H1 (cell line): ENCODE results near the gene TUBD1.

Experiments
- ATF3 ChIP-seq: IDR thresholded peaks from 2 replicates; pipeline ENCODE4 v1.6.1; 2011; ENCODE audit warnings: low read depth, mild to moderate bottlenecking, low read length; ENCODE audit not compliant: insufficient read depth
- CTCF ChIP-seq, 3 experiments: IDR thresholded peaks; 1 replicate in 2 of 3; 2 replicates in 1 of 3; pipeline versions ENCODE4 v1.5.1 to v1.6.1; 2011; ENCODE audit warnings: low read length in 3 of 3, mild to moderate bottlenecking in 3 of 3, inconsistent platforms in 2 of 3, low read depth in 1 of 3, moderate library complexity in 1 of 3; ENCODE audit not compliant: insufficient read depth in 1 of 3; ENCODE audit errors: control extremely low read depth in 1 of 3
- EGR1 ChIP-seq: IDR thresholded peaks from 2 replicates; pipeline ENCODE4 v1.6.1; 2011; ENCODE audit warnings: low read depth, low read length, borderline replicate concordance
- EZH2 ChIP-seq: fragments of 200-600 bp; sonication (generic); IDR thresholded peaks from 2 replicates; pipeline ENCODE4 v1.7.1; 2012; ENCODE audit warnings: low read depth, mild to moderate bottlenecking, moderate library complexity, low read length, inconsistent platforms; ENCODE audit not compliant: severe bottlenecking
- KDM1A ChIP-seq: fragments of 200-600, 300-600 bp; sonication (generic); IDR thresholded peaks from 2 replicates; pipeline ENCODE4 v1.7.1; 2016; ENCODE audit warnings: mild to moderate bottlenecking, low read length, borderline replicate concordance
- POLR2A ChIP-seq, 2 experiments: IDR thresholded peaks; 1 replicate in 1 of 2; 2 replicates in 1 of 2; pipeline ENCODE4 v1.6.1; 2011; ENCODE audit warnings: low read depth in 2 of 2, low read length in 2 of 2, mild to moderate bottlenecking in 2 of 2; ENCODE audit errors: control extremely low read depth in 1 of 2
- RAD21 ChIP-seq, 2 experiments: IDR thresholded peaks in 1 of 2; conservative IDR thresholded peaks in 1 of 2; 2 replicates each; pipeline ENCODE4 v1.6.1; 2011; ENCODE audit warnings: low read depth in 2 of 2, low read length in 2 of 2, improper control_type of control experiment in 1 of 2, inconsistent platforms in 1 of 2, mild to moderate bottlenecking in 1 of 2, moderate library complexity in 1 of 2
- RNF2 ChIP-seq: fragments of 200-900, 300-1000 bp; sonication (generic); IDR thresholded peaks from 2 replicates; pipeline ENCODE4 v1.7.1; 2016; ENCODE audit warnings: borderline replicate concordance, low read depth, mild to moderate bottlenecking, antibody characterized with exemption, low read length; ENCODE audit not compliant: poor library complexity, severe bottlenecking; ENCODE audit errors: missing control alignments

GRCh38 chr17:59829217-59830006 is 63.3 kb downstream of the TUBD1 start:
- TF ChIP-seq CTCF (IDR thresholded peaks at IDR 0.05; ENCODE audit: control extremely low read depth in 1 of 3, insufficient read depth in 1 of 3, low read depth in 1 of 3, low read length in 3 of 3): no peak
- TF ChIP-seq EZH2: no peak
- no peak for TF ChIP-seq KDM1A
- no peak for TF ChIP-seq EGR1
- no peak for TF ChIP-seq POLR2A (IDR thresholded peaks at IDR 0.05; ENCODE audit: control extremely low read depth in 1 of 2, low read depth in 2 of 2, low read length in 2 of 2)
- no peak for TF ChIP-seq RNF2
- TF ChIP-seq ATF3: no peak
- no peak for TF ChIP-seq RAD21 (IDR thresholded peaks at IDR 0.05 in 1 of 2, conservative IDR thresholded peaks at IDR 0.05 in 1 of 2; ENCODE audit: low read depth in 2 of 2, low read length in 2 of 2)
